Large intestine (tissue), 12 donors: ENCODE measurements around the gene SEPTIN12. TPM values are rescaled to one million over a fixed set of nuclear protein-coding genes. Genes with fewer than 3 reads are reported as not detected.
A peak's percentile ranks its signal among the peaks of the same experiment; 100 is the strongest.

ENCODE experiments used
- DNase-seq, 2 donors: peaks; one replicate each; pipeline versions ENCODE4 v3.0.0 to v3.0.0-alpha.2; 2013
- H3K27ac ChIP-seq: one replicate; pipeline ENCODE4 v1.5.1; 2013; ENCODE audit warnings: low read length
- H3K27me3 ChIP-seq: 2 replicates; pipeline ENCODE4 v1.6.1; 2013; ENCODE audit warnings: low read length; ENCODE audit not compliant: control insufficient read depth, insufficient read depth
- H3K36me3 ChIP-seq: 2 replicates; pipeline ENCODE4 v1.6.1; 2013; ENCODE audit warnings: low read length; ENCODE audit not compliant: control insufficient read depth, insufficient read depth
- H3K4me1 ChIP-seq: one replicate; pipeline ENCODE4 v1.6.1; 2013; ENCODE audit warnings: low read length; ENCODE audit not compliant: control insufficient read depth, insufficient read depth
- H3K4me3 ChIP-seq: one replicate; pipeline ENCODE4 v1.5.1; 2013; ENCODE audit warnings: low read length
- H3K9me3 ChIP-seq: one replicate; pipeline ENCODE4 v1.6.1; 2013; ENCODE audit warnings: mild to moderate bottlenecking, low read depth, low read length, moderate library complexity; ENCODE audit not compliant: control insufficient read depth
- WGBS: methylation state at CpG from one replicate; pipeline ENCODE4 v1.1.5; 2013; ENCODE audit warnings: low lambda C conversion rate; ENCODE audit not compliant: insufficient coverage; 5-methylcytosine and 5-hydroxymethylcytosine counted together
- long read RNA-seq, 11 donors: transcript quantifications; one replicate each; lab custom pipeline, GENCODE V29; 2026
- polyA plus RNA-seq: library from polyadenylated mRNA; unstranded; fragments of 120-200 nt; gene quantifications from one replicate; pipeline ENCODE4 v1.2.1, GENCODE V29; 2013

SEPTIN12 gene
- polyA plus RNA-seq = not detected
- long read RNA-seq, donor 1 = 0 reads
- long read RNA-seq, donor 2 = 0 reads
- long read RNA-seq, donor 3 = 0 reads
- long read RNA-seq, donor 4 = 0 reads
- long read RNA-seq, donor 5 = 0 reads
- long read RNA-seq, donor 6 = 0 reads
- long read RNA-seq, donor 7 = 0 reads
- long read RNA-seq, donor 8 = 0 reads
- long read RNA-seq, donor 9 = 0 reads
- long read RNA-seq, donor 10 = 0 reads
- long read RNA-seq, donor 11 = 0 reads

GRCh38 chr16:4787627-4788482, at the start of gene SEPTIN12:
TSS of gene SEPTIN12 (minus strand) at chr16:4788345. CDS start at chr16:4787645, 700 bp downstream.
- WGBS = 60% methylated on average over 1 of the region's 14 CpGs
- no peaks in the 10 kb centered on the region for H3K36me3 ChIP-seq
- no peaks in the 10 kb centered on the region for H3K9me3 ChIP-seq
- no peaks in the 10 kb centered on the region for H3K27me3 ChIP-seq
- H3K4me1 ChIP-seq = peaks cover 14% of the 10 kb centered on the region
- H3K27ac ChIP-seq = peak within 1 kb of the TSS; percentile 49
- no peak within 1 kb of the TSS for H3K4me3 ChIP-seq
- no peak for DNase-seq

- Histone ChIP-seq H3K27me3 (no peaks in the 10 kb centered on the region), H3K4me1 (peaks cover 5% of the 10 kb centered on the region), H3K27ac (no peak overlapping the region), H3K9me3 (no peaks in the 10 kb centered on the region), H3K4me3 (no peak overlapping the region), H3K36me3 (peaks cover 75% of the 10 kb centered on the region)
- no peak for DNase-seq
- WGBS = no CpG with 5 or more reads among the region's 2 CpGs
These were observed 48.6 kb upstream of the SEPTIN12 start for GRCh38 chr16:4836727-4837126.

- H3K36me3 ChIP-seq = peaks cover 73% of the 10 kb centered on the region
- H3K4me1 ChIP-seq = peaks cover 5% of the 10 kb centered on the region
- no peaks in the 10 kb centered on the region for H3K9me3 ChIP-seq
- H3K27me3 ChIP-seq = no peaks in the 10 kb centered on the region
- no peak for DNase-seq
- WGBS = 100% methylated on average over 1 of the region's 1 CpG
- H3K4me3 ChIP-seq = no peak overlapping the region
- H3K27ac ChIP-seq = no peak overlapping the region
These were observed 45.4 kb upstream of the SEPTIN12 start for GRCh38 chr16:4833584-4833983.

GRCh38 chr16:4832698-4833343, 44.7 kb upstream of the SEPTIN12 start:
- WGBS = 43% methylated on average over 3 of the region's 6 CpGs
- peak in 1 of 2 donors; percentile 26 for DNase-seq

GRCh38 chr16:4831616-4832015, 43.5 kb upstream of the SEPTIN12 start:
- DNase-seq = no peak
- peaks cover 5% of the 10 kb centered on the region for H3K4me1 ChIP-seq
- H3K4me3 ChIP-seq = no peak overlapping the region
- H3K9me3 ChIP-seq = no peaks in the 10 kb centered on the region
- H3K27me3 ChIP-seq = no peaks in the 10 kb centered on the region
- WGBS = 80% methylated on average over 1 of the region's 8 CpGs
- H3K36me3 ChIP-seq = peaks cover 76% of the 10 kb centered on the region
- no peak overlapping the region for H3K27ac ChIP-seq

More at GRCh38 chr16:4832698-4833343, 44.7 kb upstream of the SEPTIN12 start:
- H3K4me1 ChIP-seq = peaks cover 5% of the 10 kb centered on the region
- H3K36me3 ChIP-seq = peaks cover 73% of the 10 kb centered on the region
- H3K27ac ChIP-seq = no peak overlapping the region
- H3K4me3 ChIP-seq = no peak overlapping the region
- H3K27me3 ChIP-seq = no peaks in the 10 kb centered on the region
- H3K9me3 ChIP-seq = no peaks in the 10 kb centered on the region

- H3K4me1 ChIP-seq = peaks cover 5% of the 10 kb centered on the region
- no CpG with 5 or more reads among the region's 7 CpGs for WGBS
- H3K9me3 ChIP-seq = no peaks in the 10 kb centered on the region
- H3K27ac ChIP-seq = no peak overlapping the region
- DNase-seq = no peak
- H3K27me3 ChIP-seq = no peaks in the 10 kb centered on the region
- peaks cover 75% of the 10 kb centered on the region for H3K36me3 ChIP-seq
- no peak overlapping the region for H3K4me3 ChIP-seq
These were observed 42.3 kb upstream of the SEPTIN12 start for GRCh38 chr16:4830408-4830807.

GRCh38 chr16:4828567-4829321, 40.6 kb upstream of the SEPTIN12 start:
- Histone ChIP-seq H3K27ac (no peak overlapping the region), H3K27me3 (no peaks in the 10 kb centered on the region), H3K9me3 (no peaks in the 10 kb centered on the region), H3K4me1 (peaks cover 5% of the 10 kb centered on the region), H3K4me3 (no peak overlapping the region), H3K36me3 (peaks cover 79% of the 10 kb centered on the region)
- WGBS = no CpG with 5 or more reads among the region's 11 CpGs
- DNase-seq = no peak

- H3K4me1 ChIP-seq = no peaks in the 10 kb centered on the region
- no peak for DNase-seq
- no CpG with 5 or more reads among the region's 10 CpGs for WGBS
- H3K4me3 ChIP-seq = no peak overlapping the region
- no peaks in the 10 kb centered on the region for H3K9me3 ChIP-seq
- H3K27me3 ChIP-seq = no peaks in the 10 kb centered on the region
- no peak overlapping the region for H3K27ac ChIP-seq
- peaks cover 83% of the 10 kb centered on the region for H3K36me3 ChIP-seq
These were observed 38.8 kb upstream of the SEPTIN12 start for GRCh38 chr16:4826980-4827379.

- no peaks in the 10 kb centered on the region for H3K4me1 ChIP-seq
- no peak for DNase-seq
- no peaks in the 10 kb centered on the region for H3K9me3 ChIP-seq
- no peaks in the 10 kb centered on the region for H3K27me3 ChIP-seq
- WGBS = no CpG with 5 or more reads among the region's 4 CpGs
- H3K4me3 ChIP-seq = no peak overlapping the region
- H3K27ac ChIP-seq = no peak overlapping the region
- peaks cover 83% of the 10 kb centered on the region for H3K36me3 ChIP-seq
These were observed 38.4 kb upstream of the SEPTIN12 start for GRCh38 chr16:4826526-4826925.

GRCh38 chr16:4825196-4825595, 37.1 kb upstream of the SEPTIN12 start:
- Histone ChIP-seq H3K9me3 (no peaks in the 10 kb centered on the region), H3K4me1 (no peaks in the 10 kb centered on the region), H3K27ac (no peak overlapping the region), H3K27me3 (no peaks in the 10 kb centered on the region), H3K4me3 (no peak overlapping the region), H3K36me3 (peaks cover 82% of the 10 kb centered on the region)
- 100% methylated on average over 2 of the region's 8 CpGs for WGBS
- no peak for DNase-seq
